Mesendoderm (in vitro differentiated cells): ENCODE measurements around the gene MAB21L4.

ENCODE experiments used
- DNase-seq: peaks from one replicate; pipeline ENCODE4 v3.0.0; 2013
- H2AK5ac ChIP-seq: 2 replicates; pipeline ENCODE4 v1.6.1; 2013; ENCODE audit warnings: low read length, inconsistent platforms
- H2BK120ac ChIP-seq: 2 replicates; pipeline ENCODE4 v1.6.1; 2013; ENCODE audit warnings: low read depth, mild to moderate bottlenecking, low read length, moderate library complexity, mixed read lengths
- H2BK15ac ChIP-seq: replicated peaks from 2 replicates; pipeline ENCODE4 v1.6.1; 2013; ENCODE audit warnings: low read depth, mild to moderate bottlenecking, moderate library complexity
- H2BK5ac ChIP-seq: 2 replicates; pipeline ENCODE4 v1.6.1; 2013; ENCODE audit warnings: low read length, inconsistent platforms
- H3K18ac ChIP-seq: 2 replicates; pipeline ENCODE4 v1.6.1; 2013; ENCODE audit warnings: mild to moderate bottlenecking, low read length, mixed read lengths
- H3K23ac ChIP-seq: one replicate; pipeline ENCODE4 v1.6.1; 2013; ENCODE audit warnings: low read length
- H3K27ac ChIP-seq: 2 replicates; pipeline ENCODE4 v1.5.1; 2013; ENCODE audit warnings: low read depth, mild to moderate bottlenecking, inconsistent platforms, low read length, moderate library complexity
- H3K27me3 ChIP-seq: 2 replicates; pipeline ENCODE4 v1.6.1; 2013; ENCODE audit warnings: low read length, control low read depth, mild to moderate bottlenecking, inconsistent platforms; ENCODE audit not compliant: insufficient read depth, poor library complexity
- H3K36me3 ChIP-seq: 2 replicates; pipeline ENCODE4 v1.6.1; 2013; ENCODE audit warnings: low read length, inconsistent platforms; ENCODE audit not compliant: control insufficient read depth, insufficient read depth
- H3K4ac ChIP-seq: one replicate; pipeline ENCODE4 v1.6.1; 2013; ENCODE audit warnings: low read depth, mild to moderate bottlenecking, low read length, moderate library complexity
- H3K4me1 ChIP-seq: 2 replicates; pipeline ENCODE4 v1.6.1; 2013; ENCODE audit warnings: low read depth, low read length, inconsistent platforms; ENCODE audit not compliant: control insufficient read depth
- H3K4me2 ChIP-seq: 2 replicates; pipeline ENCODE4 v1.6.1; 2013; ENCODE audit warnings: low read length
- H3K4me3 ChIP-seq: 2 replicates; pipeline ENCODE4 v1.5.1; 2013; ENCODE audit warnings: mild to moderate bottlenecking, low read length
- H3K56ac ChIP-seq: one replicate; pipeline ENCODE4 v1.6.1; 2013; ENCODE audit warnings: low read length
- H3K79me1 ChIP-seq: 2 replicates; pipeline ENCODE4 v1.6.1; 2013; ENCODE audit warnings: low read length, inconsistent platforms
- H3K79me2 ChIP-seq: 2 replicates; pipeline ENCODE4 v1.6.1; 2013; ENCODE audit warnings: mild to moderate bottlenecking, low read length; ENCODE audit not compliant: control insufficient read depth, insufficient read depth
- H3K9ac ChIP-seq: 2 replicates; pipeline ENCODE4 v1.6.1; 2013; ENCODE audit warnings: low read length, inconsistent platforms
- H4K5ac ChIP-seq: one replicate; pipeline ENCODE4 v1.6.1; 2013; ENCODE audit warnings: low read length
- H4K8ac ChIP-seq: one replicate; pipeline ENCODE4 v1.6.1; 2013; ENCODE audit warnings: low read depth, mild to moderate bottlenecking, control low read depth, low read length, moderate library complexity
- WGBS: extraction: QIAGEN DNeasy Blood & Tissue Kit; methylation state at CpG from one replicate; pipeline ENCODE4 v1.1.7; 2013; ENCODE audit warnings: low lambda C conversion rate, missing lambda C conversion rate; ENCODE audit not compliant: insufficient coverage; ENCODE audit errors: extremely low coverage; 5-methylcytosine and 5-hydroxymethylcytosine counted together

Gene MAB21L4

GRCh38 chr2:240906141-240906910 is 10.4 kb upstream of the MAB21L4 start, which contains the start of gene CROCC2:
Gene CROCC2 (plus strand): TSS chr2:240906336. CDS start chr2:240906514, 178 bp downstream.
- Histone ChIP-seq H4K5ac (no peak within 1 kb of the TSS), H2AK5ac (no peak within 1 kb of the TSS), H4K8ac (no peak within 1 kb of the TSS), H3K27me3 (no peaks in the 10 kb centered on the region), H3K4me2 (no peak within 1 kb of the TSS), H3K36me3 (no peaks in the 10 kb centered on the region), H3K4me3 (no peak within 1 kb of the TSS), H3K4ac (no peak within 1 kb of the TSS), H2BK5ac (no peak within 1 kb of the TSS), H3K27ac (no peak within 1 kb of the TSS), H3K18ac (no peak within 1 kb of the TSS), H3K56ac (no peak within 1 kb of the TSS), H2BK120ac (no peak within 1 kb of the TSS), H3K79me1 (no peaks in the 10 kb centered on the region), H3K4me1 (peaks cover 4% of the 10 kb centered on the region), H3K9ac (no peak within 1 kb of the TSS), H2BK15ac (no peak within 1 kb of the TSS), H3K23ac (no peak within 1 kb of the TSS), H3K79me2 (no peaks in the 10 kb centered on the region)
- WGBS, result no CpG with 5 or more reads among the region's 23 CpGs
- no peak for DNase-seq

GRCh38 chr2:240905176-240905781 is 9.3 kb upstream of the MAB21L4 start:
- Histone ChIP-seq H3K56ac (no peak overlapping the region), H3K4me1 (peaks cover 4% of the 10 kb centered on the region), H2AK5ac (no peak overlapping the region), H3K36me3 (no peaks in the 10 kb centered on the region), H3K79me1 (no peaks in the 10 kb centered on the region), H2BK5ac (no peak overlapping the region), H2BK15ac (no peak overlapping the region), H3K79me2 (no peaks in the 10 kb centered on the region), H3K9ac (no peak overlapping the region), H3K27ac (no peak overlapping the region), H3K27me3 (no peaks in the 10 kb centered on the region), H4K5ac (no peak overlapping the region), H3K4me3 (no peak overlapping the region), H3K23ac (no peak overlapping the region), H4K8ac (no peak overlapping the region), H2BK120ac (no peak overlapping the region), H3K4ac (no peak overlapping the region), H3K18ac (no peak overlapping the region), H3K4me2 (no peak overlapping the region)
- no peak for DNase-seq
- no CpG with 5 or more reads among the region's 13 CpGs for WGBS

- no CpG with 5 or more reads among the region's 19 CpGs for WGBS
- DNase-seq, result no peak
- no peak overlapping the region for H3K4me3 ChIP-seq
- H3K27me3 ChIP-seq, result no peaks in the 10 kb centered on the region
- H2AK5ac ChIP-seq, result no peak overlapping the region
- H3K4me2 ChIP-seq, result no peak overlapping the region
- no peak overlapping the region for H3K56ac ChIP-seq
- no peaks in the 10 kb centered on the region for H3K79me1 ChIP-seq
- no peak overlapping the region for H3K27ac ChIP-seq
- H4K5ac ChIP-seq, result no peak overlapping the region
- no peak overlapping the region for H3K9ac ChIP-seq
- H2BK15ac ChIP-seq, result no peak overlapping the region
- no peak overlapping the region for H2BK5ac ChIP-seq
- no peak overlapping the region for H3K4ac ChIP-seq
- H4K8ac ChIP-seq, result no peak overlapping the region
- no peaks in the 10 kb centered on the region for H3K79me2 ChIP-seq
- no peak overlapping the region for H2BK120ac ChIP-seq
- H3K23ac ChIP-seq, result no peak overlapping the region
- H3K18ac ChIP-seq, result no peak overlapping the region
- peaks cover 4% of the 10 kb centered on the region for H3K4me1 ChIP-seq
- no peaks in the 10 kb centered on the region for H3K36me3 ChIP-seq
Observed at GRCh38 chr2:240904216-240905175, 8.5 kb upstream of the MAB21L4 start.

- Histone ChIP-seq H4K8ac (no peak overlapping the region), H3K23ac (no peak overlapping the region), H3K27ac (no peak overlapping the region), H3K18ac (no peak overlapping the region), H3K27me3 (no peaks in the 10 kb centered on the region), H3K79me2 (no peaks in the 10 kb centered on the region), H3K4ac (no peak overlapping the region), H3K4me2 (no peak overlapping the region), H3K4me1 (peaks cover 4% of the 10 kb centered on the region), H3K56ac (no peak overlapping the region), H3K36me3 (no peaks in the 10 kb centered on the region), H3K79me1 (no peaks in the 10 kb centered on the region), H2BK120ac (no peak overlapping the region), H3K4me3 (no peak overlapping the region), H3K9ac (no peak overlapping the region), H2AK5ac (no peak overlapping the region), H2BK5ac (no peak overlapping the region), H2BK15ac (no peak overlapping the region), H4K5ac (no peak overlapping the region)
- no CpG with 5 or more reads among the region's 34 CpGs for WGBS
- no peak for DNase-seq
Observed at GRCh38 chr2:240903191-240904060, 7.5 kb upstream of the MAB21L4 start.

- Histone ChIP-seq H3K79me2 (no peaks in the 10 kb centered on the region), H3K9ac (no peak overlapping the region), H2AK5ac (no peak overlapping the region), H2BK120ac (no peak overlapping the region), H3K23ac (no peak overlapping the region), H3K56ac (peak overlapping the region; percentile 89), H4K8ac (no peak overlapping the region), H3K18ac (no peak overlapping the region), H4K5ac (no peak overlapping the region), H3K36me3 (no peaks in the 10 kb centered on the region), H3K4me1 (peaks cover 4% of the 10 kb centered on the region), H3K4ac (no peak overlapping the region), H2BK15ac (no peak overlapping the region), H3K4me2 (no peak overlapping the region), H3K27ac (no peak overlapping the region), H3K79me1 (no peaks in the 10 kb centered on the region), H3K4me3 (no peak overlapping the region), H3K27me3 (no peaks in the 10 kb centered on the region), H2BK5ac (no peak overlapping the region)
- no CpG with 5 or more reads among the region's 7 CpGs for WGBS
- DNase-seq, result peak; percentile 94
Observed at GRCh38 chr2:240902615-240903041, 6.7 kb upstream of the MAB21L4 start.
